HFFc6 (cell line): ENCODE results near the gene ARID5B. TPM values are rescaled to one million over a fixed set of nuclear protein-coding genes. Genes with fewer than 3 reads are reported as not detected.

Source experiments
- DNase-seq: peaks from one replicate; pipeline ENCODE4 v3.0.0-alpha.2; 2018
- H3K27ac Mint-ChIP-seq: 2 replicates; pipeline ENCODE4 v1.8.0; 2020; ENCODE audit warnings: mild to moderate bottlenecking, mixed read lengths
- H3K27me3 Mint-ChIP-seq: 2 replicates; pipeline ENCODE4 v1.8.0; 2021; ENCODE audit warnings: mild to moderate bottlenecking, moderate library complexity, mixed read lengths; ENCODE audit not compliant: insufficient read depth
- H3K36me3 Mint-ChIP-seq: 2 replicates; pipeline ENCODE4 v1.8.0; 2021; ENCODE audit warnings: low read depth, mixed read lengths
- H3K4me1 Mint-ChIP-seq: 2 replicates; pipeline ENCODE4 v1.8.0; 2020; ENCODE audit warnings: low read depth, mixed read lengths
- H3K4me3 Mint-ChIP-seq: 2 replicates; pipeline ENCODE4 v1.8.0; 2020; ENCODE audit warnings: mild to moderate bottlenecking, moderate library complexity, mixed read lengths
- H3K9me3 Mint-ChIP-seq: 2 replicates; pipeline ENCODE4 v1.8.0; 2020; ENCODE audit warnings: mild to moderate bottlenecking, mixed read lengths
- total RNA-seq, 6 experiments: library from RNA; stranded (reverse); fragmentation: NEBNext Ultra II Directional; extraction: Animal tissue kit (Norgen Biotek cat#: 25700); gene quantifications; 2 replicates in 1 of 6; 3 replicates in 5 of 6; pipeline ENCODE4 v1.2.3, GENCODE V29; 2021
- TF ChIP-seq, protein P1 (sequence below): fragments of 200-600 bp; sonication (generic); IDR thresholded peaks from 2 replicates; pipeline ENCODE4 v1.5.0; 2021; ENCODE audit warnings: antibody characterized with exemption, mild to moderate bottlenecking

Gene ARID5B
- total RNA-seq, 6 experiments from 2014 or later: 102 to 142 (median 131) TPM

DNA sequence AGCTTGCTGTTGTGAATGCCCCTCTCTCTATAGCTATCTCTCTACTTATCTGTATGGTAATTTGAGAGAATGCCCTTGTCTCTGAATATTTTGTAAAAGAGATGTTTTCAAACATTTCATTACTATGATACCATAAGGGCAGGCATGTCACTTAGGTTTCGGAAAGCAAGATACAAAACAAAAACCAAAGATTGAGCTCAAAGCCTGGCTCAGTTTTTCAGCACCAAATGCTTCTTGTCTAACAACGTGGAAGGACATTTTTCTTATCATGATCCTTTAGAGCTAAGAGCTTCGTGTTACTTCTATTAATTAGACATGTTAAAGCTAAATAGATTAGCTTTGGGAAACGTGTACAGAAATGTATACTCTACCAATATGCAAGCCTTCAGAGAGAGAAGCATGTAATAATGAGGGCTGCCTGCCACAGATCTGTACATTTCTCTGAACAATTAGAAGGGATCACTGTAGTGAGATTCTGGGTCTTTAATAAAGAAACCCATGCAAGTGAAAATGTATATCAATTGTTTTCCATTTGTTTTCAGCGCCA lies 148.9 kb downstream of the ARID5B start:
- Mint-ChIP-seq H3K27ac (peak overlapping the region; percentile 97), H3K9me3 (peaks cover 4% of the 10 kb centered on the region), H3K36me3 (peaks cover 63% of the 10 kb centered on the region), H3K27me3 (peaks cover 6% of the 10 kb centered on the region), H3K4me1 (peaks cover 83% of the 10 kb centered on the region), H3K4me3 (peak overlapping the region; percentile 94)
- TF ChIP-seq, protein P1, sequence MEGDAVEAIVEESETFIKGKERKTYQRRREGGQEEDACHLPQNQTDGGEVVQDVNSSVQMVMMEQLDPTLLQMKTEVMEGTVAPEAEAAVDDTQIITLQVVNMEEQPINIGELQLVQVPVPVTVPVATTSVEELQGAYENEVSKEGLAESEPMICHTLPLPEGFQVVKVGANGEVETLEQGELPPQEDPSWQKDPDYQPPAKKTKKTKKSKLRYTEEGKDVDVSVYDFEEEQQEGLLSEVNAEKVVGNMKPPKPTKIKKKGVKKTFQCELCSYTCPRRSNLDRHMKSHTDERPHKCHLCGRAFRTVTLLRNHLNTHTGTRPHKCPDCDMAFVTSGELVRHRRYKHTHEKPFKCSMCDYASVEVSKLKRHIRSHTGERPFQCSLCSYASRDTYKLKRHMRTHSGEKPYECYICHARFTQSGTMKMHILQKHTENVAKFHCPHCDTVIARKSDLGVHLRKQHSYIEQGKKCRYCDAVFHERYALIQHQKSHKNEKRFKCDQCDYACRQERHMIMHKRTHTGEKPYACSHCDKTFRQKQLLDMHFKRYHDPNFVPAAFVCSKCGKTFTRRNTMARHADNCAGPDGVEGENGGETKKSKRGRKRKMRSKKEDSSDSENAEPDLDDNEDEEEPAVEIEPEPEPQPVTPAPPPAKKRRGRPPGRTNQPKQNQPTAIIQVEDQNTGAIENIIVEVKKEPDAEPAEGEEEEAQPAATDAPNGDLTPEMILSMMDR: no peak
- no peak for DNase-seq

DNA sequence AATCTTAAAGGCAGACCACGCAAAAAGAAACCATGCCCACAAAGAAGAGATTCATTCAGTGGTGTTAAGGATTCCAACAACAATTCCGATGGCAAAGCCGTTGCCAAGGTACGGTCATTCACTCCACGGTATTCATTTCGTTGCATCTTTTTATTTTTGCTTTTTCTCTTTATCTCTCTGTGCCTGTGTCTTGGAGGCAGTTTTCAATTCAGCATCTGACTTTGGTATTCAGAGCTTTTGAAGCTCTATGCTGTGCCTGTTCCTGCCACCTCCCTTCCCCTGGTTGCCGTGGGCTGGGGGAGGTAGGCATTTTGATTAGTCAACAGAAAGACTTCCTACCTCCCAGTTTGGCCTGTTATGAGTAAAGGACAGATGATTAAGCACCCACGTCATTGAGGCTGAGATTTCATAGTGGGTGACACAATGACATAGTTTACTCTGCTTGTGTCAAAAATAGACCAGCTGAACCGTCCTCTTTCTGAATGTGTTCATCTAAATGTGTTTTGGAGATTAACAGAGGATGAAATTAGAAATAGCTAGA lies 149.5 kb downstream of the ARID5B start:
- Mint-ChIP-seq H3K36me3 (peaks cover 69% of the 10 kb centered on the region), H3K27ac (peak overlapping the region; percentile 97), H3K4me3 (peak overlapping the region; percentile 94)

DNA sequence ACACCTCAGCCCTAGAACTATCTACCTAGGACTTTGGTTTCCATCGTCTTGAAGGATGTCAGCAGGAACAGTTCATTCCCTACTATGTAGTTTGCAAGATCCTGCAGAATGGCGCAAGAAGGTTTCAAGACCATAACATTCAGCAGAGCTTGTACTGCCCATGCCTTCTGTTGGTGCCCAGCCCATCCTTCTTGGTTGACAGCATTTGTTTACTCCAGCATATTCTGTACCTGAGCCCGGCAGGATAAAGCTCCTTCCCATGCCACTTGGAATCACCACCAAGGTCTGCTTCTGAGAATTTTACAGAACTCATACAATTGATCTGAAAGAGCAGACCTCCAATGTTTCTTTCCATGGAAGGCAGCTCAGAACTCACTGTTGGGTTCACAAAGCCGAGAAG lies 150.8 kb downstream of the ARID5B start:
- TF ChIP-seq, protein P1: no peak
- peaks cover 82% of the 10 kb centered on the region for H3K36me3 Mint-ChIP-seq
- peaks cover 83% of the 10 kb centered on the region for H3K4me1 Mint-ChIP-seq
- peak overlapping the region; percentile 94 for H3K4me3 Mint-ChIP-seq
- H3K27ac Mint-ChIP-seq: peak overlapping the region; percentile 44; the same call in 1 of the 2 replicates
- peaks cover 4% of the 10 kb centered on the region for H3K9me3 Mint-ChIP-seq
- H3K27me3 Mint-ChIP-seq: peaks cover 4% of the 10 kb centered on the region
- DNase-seq: no peak

More for the DNA sequence above, 149.5 kb downstream of the ARID5B start:
- peaks cover 83% of the 10 kb centered on the region for H3K4me1 Mint-ChIP-seq
- peaks cover 6% of the 10 kb centered on the region for H3K27me3 Mint-ChIP-seq
- TF ChIP-seq, protein P1: no peak
- H3K9me3 Mint-ChIP-seq: peaks cover 4% of the 10 kb centered on the region
- peak; percentile 91 for DNase-seq

DNA sequence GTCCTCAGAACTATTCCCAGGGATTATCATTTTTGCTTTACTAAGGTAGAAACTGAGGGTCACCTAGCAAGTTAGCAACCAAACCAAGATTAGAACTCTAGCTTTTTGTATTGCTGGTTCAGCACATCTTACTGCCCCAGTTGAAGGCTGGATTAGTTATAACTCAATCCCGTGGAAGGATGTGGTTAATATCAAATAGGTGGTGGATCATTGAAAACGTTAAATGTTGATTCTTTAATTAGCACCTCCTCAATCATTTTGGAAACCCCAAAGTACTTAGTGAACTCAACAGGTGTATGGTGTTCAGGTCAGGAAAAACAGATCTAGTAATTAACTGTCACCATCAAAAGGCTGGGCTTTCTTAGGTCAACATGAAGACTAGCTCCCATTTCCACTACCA lies 152.4 kb downstream of the ARID5B start:
- H3K27ac Mint-ChIP-seq: peak overlapping the region; percentile 54; the same call in 1 of the 2 replicates
- peaks cover 98% of the 10 kb centered on the region for H3K36me3 Mint-ChIP-seq
- peaks cover 4% of the 10 kb centered on the region for H3K27me3 Mint-ChIP-seq
- TF ChIP-seq, protein P1: no peak
- peaks cover 4% of the 10 kb centered on the region for H3K9me3 Mint-ChIP-seq
- H3K4me1 Mint-ChIP-seq: peaks cover 83% of the 10 kb centered on the region
- DNase-seq: no peak
- H3K4me3 Mint-ChIP-seq: peak overlapping the region; percentile 94

DNA sequence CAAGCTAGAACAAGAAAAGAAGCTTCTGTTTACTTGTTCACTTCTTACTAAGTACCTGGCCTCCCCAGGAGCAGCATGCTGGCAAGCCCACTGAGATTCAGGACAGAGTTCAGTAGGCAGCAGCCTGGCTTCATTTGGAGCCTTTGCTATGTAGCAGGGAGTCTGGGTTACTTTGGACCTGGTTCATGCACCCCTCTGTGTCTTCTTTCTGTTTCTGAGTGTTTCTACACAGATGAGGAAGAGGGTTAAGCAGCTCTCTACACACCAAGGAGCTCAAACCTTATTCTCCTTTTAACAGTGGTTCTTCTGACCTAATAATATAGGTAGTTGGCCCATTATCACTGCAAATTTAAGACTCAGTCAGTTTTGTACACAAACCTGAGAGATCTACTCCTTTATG lies 152.9 kb downstream of the ARID5B start:
- Mint-ChIP-seq H3K4me1 (peaks cover 85% of the 10 kb centered on the region), H3K4me3 (peak overlapping the region; percentile 94), H3K9me3 (peaks cover 1% of the 10 kb centered on the region), H3K36me3 (peaks cover 100% of the 10 kb centered on the region), H3K27ac (peak overlapping the region; percentile 54), H3K27me3 (peaks cover 1% of the 10 kb centered on the region; the same call in 1 of the 2 replicates)
- TF ChIP-seq, protein P1: no peak
- DNase-seq: no peak
